SU-DHL-6 (cell line): Measurements from ENCODE around the gene PTP4A2.

Experiments
- H2AFZ ChIP-seq: fragments of 200-600 bp; sonication (generic); 2 replicates; pipeline ENCODE4 v1.6.1; 2014; ENCODE audit warnings: low read depth, mild to moderate bottlenecking, moderate library complexity, mixed read lengths, antibody characterized with exemption, low read length; ENCODE audit not compliant: severe bottlenecking
- H3F3A ChIP-seq: fragments of 200-600 bp; shearing (Covaris generic); 2 replicates; pipeline ENCODE4 v1.6.0; 2016; ENCODE audit warnings: antibody characterized with exemption, mild to moderate bottlenecking; ENCODE audit not compliant: insufficient read depth
- H3K27ac ChIP-seq: fragments of 200-600 bp; sonication (generic); 2 replicates; pipeline ENCODE4 v1.5.1; 2016; ENCODE audit warnings: low read depth, mild to moderate bottlenecking, low read length, moderate library complexity, mixed read lengths
- H3K27me3 ChIP-seq: fragments of 200-600 bp; sonication (generic), shearing (Covaris generic); 2 replicates; pipeline ENCODE4 v1.6.0; 2014; ENCODE audit warnings: mild to moderate bottlenecking, low read length
- H3K36me3 ChIP-seq: fragments of 200-600 bp; sonication (generic); 2 replicates; pipeline ENCODE4 v1.6.1; 2014; ENCODE audit warnings: mild to moderate bottlenecking, low read length, mixed read lengths
- H3K4me2 ChIP-seq: fragments of 300-600, 200-600 bp; shearing (Covaris generic), sonication (generic); 2 replicates; pipeline ENCODE4 v1.6.0; 2014; ENCODE audit warnings: low read length, low read depth, mild to moderate bottlenecking; ENCODE audit not compliant: poor library complexity, severe bottlenecking
- H3K4me3 ChIP-seq: fragments of 200-600 bp; sonication (generic); 2 replicates; pipeline ENCODE4 v1.5.1; 2014; ENCODE audit warnings: antibody characterized with exemption, low read length, mild to moderate bottlenecking, mixed read lengths; ENCODE audit not compliant: insufficient read depth, poor library complexity, severe bottlenecking
- H3K79me2 ChIP-seq: fragments of 200-600 bp; sonication (generic); 2 replicates; pipeline ENCODE4 v1.6.1; 2014; ENCODE audit warnings: mild to moderate bottlenecking, low read length, moderate library complexity; ENCODE audit not compliant: insufficient read depth
- H3K9ac ChIP-seq: fragments of 200-600 bp; sonication (generic); 2 replicates; pipeline ENCODE4 v1.7.0; 2014; ENCODE audit warnings: mild to moderate bottlenecking, low read length
- H3K9me2 ChIP-seq: fragments of 200-600 bp; sonication (generic); replicated peaks from 2 replicates; pipeline ENCODE4 v1.6.1; 2014; ENCODE audit warnings: low read length; ENCODE audit not compliant: insufficient read depth
- H3K9me3 ChIP-seq: fragments of 200-600 bp; sonication (generic); 2 replicates; pipeline ENCODE4 v1.6.1; 2014; ENCODE audit warnings: low read length, mixed read lengths; ENCODE audit not compliant: insufficient read depth
- H4K20me1 ChIP-seq: fragments of 200-600 bp; sonication (generic); 2 replicates; pipeline ENCODE4 v1.6.1; 2014; ENCODE audit warnings: low read depth, mild to moderate bottlenecking, antibody characterized with exemption, low read length, moderate library complexity, mixed read lengths
- EZH2phosphoT487 ChIP-seq: fragments of 200-600 bp; sonication (generic), shearing (Covaris generic); conservative IDR thresholded peaks from 2 replicates; pipeline ENCODE4 v1.6.1; 2018; ENCODE audit warnings: mild to moderate bottlenecking, antibody characterized with exemption, low read length, moderate library complexity, mixed read lengths
- TF ChIP-seq, protein P1 (sequence below): fragments of 200-600 bp; sonication (generic); IDR thresholded peaks from one replicate; pipeline ENCODE4 v1.5.1; 2017; ENCODE audit warnings: antibody characterized with exemption, mild to moderate bottlenecking, low read length, moderate library complexity; ENCODE audit not compliant: insufficient read depth, poor library complexity, severe bottlenecking

The PTP4A2 gene

DNA sequence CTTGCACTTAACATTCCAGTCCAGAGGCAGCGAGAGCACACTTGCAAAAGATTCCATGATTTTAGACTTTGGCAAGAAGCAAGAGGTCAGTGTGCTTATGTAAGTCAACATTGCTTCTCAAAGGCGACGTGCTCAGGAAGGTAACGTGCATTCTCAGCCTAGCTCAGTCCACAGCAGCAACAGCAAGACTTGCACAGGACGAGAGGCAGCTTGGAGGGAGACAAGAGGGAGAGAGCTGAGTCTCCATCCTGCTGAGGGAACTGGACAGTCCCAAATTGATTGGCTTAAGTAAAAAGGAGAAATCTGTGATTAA lies 56.5 kb downstream of the PTP4A2 start:
- H3K4me3 ChIP-seq = peak overlapping the region; percentile 17

DNA sequence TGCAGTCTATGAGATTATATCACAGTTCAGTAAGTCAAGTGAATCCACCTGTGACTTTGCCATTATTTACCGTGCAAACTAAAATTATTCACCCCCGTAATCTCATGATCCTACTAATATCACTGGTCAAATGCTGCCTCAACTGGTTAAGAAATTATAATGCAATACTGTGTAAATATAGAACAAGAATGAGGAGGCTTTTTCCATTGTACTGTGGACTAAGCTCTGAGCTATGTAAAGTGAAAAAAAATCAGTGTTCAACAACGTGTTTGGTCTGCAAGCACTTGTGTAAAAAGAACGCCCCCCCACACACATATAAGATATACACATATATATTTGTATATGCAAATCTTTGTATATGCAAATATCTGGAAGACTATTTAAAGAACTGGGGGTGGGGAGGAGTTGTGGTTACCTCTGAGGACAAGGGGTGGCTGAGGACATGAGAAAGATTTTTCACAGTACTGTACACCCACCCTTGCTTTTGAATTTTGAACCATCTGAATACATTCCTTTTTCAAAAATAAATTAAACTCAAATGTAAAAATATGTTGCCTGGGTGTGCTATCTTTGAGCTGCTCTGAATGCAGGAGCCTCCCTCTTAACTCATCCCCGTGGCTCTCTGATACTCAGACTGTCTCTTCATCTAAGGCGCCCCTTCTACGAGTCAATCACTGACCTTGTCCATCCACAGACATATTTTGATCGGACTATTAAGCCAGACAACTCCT lies 57.0 kb downstream of the PTP4A2 start:
- TF ChIP-seq EZH2phosphoT487 = no peak
- TF ChIP-seq, protein P1, sequence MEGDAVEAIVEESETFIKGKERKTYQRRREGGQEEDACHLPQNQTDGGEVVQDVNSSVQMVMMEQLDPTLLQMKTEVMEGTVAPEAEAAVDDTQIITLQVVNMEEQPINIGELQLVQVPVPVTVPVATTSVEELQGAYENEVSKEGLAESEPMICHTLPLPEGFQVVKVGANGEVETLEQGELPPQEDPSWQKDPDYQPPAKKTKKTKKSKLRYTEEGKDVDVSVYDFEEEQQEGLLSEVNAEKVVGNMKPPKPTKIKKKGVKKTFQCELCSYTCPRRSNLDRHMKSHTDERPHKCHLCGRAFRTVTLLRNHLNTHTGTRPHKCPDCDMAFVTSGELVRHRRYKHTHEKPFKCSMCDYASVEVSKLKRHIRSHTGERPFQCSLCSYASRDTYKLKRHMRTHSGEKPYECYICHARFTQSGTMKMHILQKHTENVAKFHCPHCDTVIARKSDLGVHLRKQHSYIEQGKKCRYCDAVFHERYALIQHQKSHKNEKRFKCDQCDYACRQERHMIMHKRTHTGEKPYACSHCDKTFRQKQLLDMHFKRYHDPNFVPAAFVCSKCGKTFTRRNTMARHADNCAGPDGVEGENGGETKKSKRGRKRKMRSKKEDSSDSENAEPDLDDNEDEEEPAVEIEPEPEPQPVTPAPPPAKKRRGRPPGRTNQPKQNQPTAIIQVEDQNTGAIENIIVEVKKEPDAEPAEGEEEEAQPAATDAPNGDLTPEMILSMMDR = no peak
- no peaks in the 10 kb centered on the region for H3K9me3 ChIP-seq
- H3F3A ChIP-seq = peaks cover 10% of the 10 kb centered on the region
- peak overlapping the region; percentile 23 for H3K4me3 ChIP-seq
- no peaks in the 10 kb centered on the region for H3K27me3 ChIP-seq
- no peaks in the 10 kb centered on the region for H3K79me2 ChIP-seq
- H4K20me1 ChIP-seq = no peaks in the 10 kb centered on the region
- peak overlapping the region; percentile 86 for H3K27ac ChIP-seq
- H3K36me3 ChIP-seq = no peaks in the 10 kb centered on the region
- H3K9ac ChIP-seq = peak overlapping the region; percentile 43
- H3K4me2 ChIP-seq = peak overlapping the region; percentile 68
- H2AFZ ChIP-seq = peak overlapping the region; percentile 70
- H3K9me2 ChIP-seq = no peaks in the 10 kb centered on the region

More for the DNA sequence above, 56.5 kb downstream of the PTP4A2 start:
- Histone ChIP-seq H3K9me2 (no peaks in the 10 kb centered on the region), H3K27ac (peak overlapping the region; percentile 86), H3K79me2 (no peaks in the 10 kb centered on the region), H3F3A (peaks cover 11% of the 10 kb centered on the region), H3K4me2 (peak overlapping the region; percentile 68), H3K36me3 (no peaks in the 10 kb centered on the region), H2AFZ (no peak overlapping the region), H3K9ac (no peak overlapping the region), H3K9me3 (no peaks in the 10 kb centered on the region), H3K27me3 (no peaks in the 10 kb centered on the region), H4K20me1 (no peaks in the 10 kb centered on the region)
- TF ChIP-seq EZH2phosphoT487 = no peak
- TF ChIP-seq, protein P1 = no peak

GRCh38 chr1:31879981-31880608 lies 58.1 kb downstream of the PTP4A2 start:
- Histone ChIP-seq H3K27ac (peak overlapping the region; percentile 86), H3K4me2 (peak overlapping the region; percentile 68), H4K20me1 (no peaks in the 10 kb centered on the region), H3K27me3 (no peaks in the 10 kb centered on the region), H3K9me3 (no peaks in the 10 kb centered on the region), H3K9ac (peak overlapping the region; percentile 43), H3K36me3 (no peaks in the 10 kb centered on the region), H2AFZ (peak overlapping the region; percentile 70), H3F3A (peaks cover 10% of the 10 kb centered on the region), H3K4me3 (no peak overlapping the region), H3K9me2 (no peaks in the 10 kb centered on the region), H3K79me2 (no peaks in the 10 kb centered on the region)
- TF ChIP-seq EZH2phosphoT487 = no peak

- Histone ChIP-seq H4K20me1 (no peaks in the 10 kb centered on the region), H3K27me3 (no peaks in the 10 kb centered on the region), H3K79me2 (no peaks in the 10 kb centered on the region), H3K36me3 (no peaks in the 10 kb centered on the region), H3K27ac (no peak overlapping the region), H3F3A (peaks cover 10% of the 10 kb centered on the region), H3K4me2 (no peak overlapping the region), H3K9ac (no peak overlapping the region), H3K9me2 (no peaks in the 10 kb centered on the region), H2AFZ (peak overlapping the region; percentile 42), H3K9me3 (no peaks in the 10 kb centered on the region), H3K4me3 (no peak overlapping the region)
- TF ChIP-seq EZH2phosphoT487 = no peak
- TF ChIP-seq, protein P1 = no peak
Measured at GRCh38 chr1:31878058-31878457, 60.1 kb downstream of the PTP4A2 start.
